HL-60 (cell line): ENCODE results near the gene LIN7A.
A peak's percentile ranks its signal among the peaks of the same experiment; 100 is the strongest.

Experiments
- DNase-seq, 2 experiments: peaks; one replicate each; pipeline ENCODE4 v3.0.0-alpha.2; 2010 to 2020; ENCODE audit warnings: low read depth in 1 of 2, low spot score in 1 of 2
- H3K27ac ChIP-seq: fragments of 250-450 bp; sonication (Bioruptor Pico); replicated peaks from 2 replicates; pipeline ENCODE4 v1.5.1; 2020; ENCODE audit warnings: mild to moderate bottlenecking, moderate library complexity
- H3K27me3 ChIP-seq: fragments of 250-450 bp; sonication (Bioruptor Pico); 2 replicates; pipeline ENCODE4 v1.5.1; 2021; ENCODE audit warnings: mild to moderate bottlenecking, moderate library complexity; ENCODE audit not compliant: insufficient read depth, poor library complexity, severe bottlenecking
- H3K4me3 ChIP-seq: replicated peaks from 2 replicates; pipeline ENCODE4 v1.5.1; 2011; ENCODE audit warnings: mild to moderate bottlenecking, control low read depth, low read length; ENCODE audit not compliant: insufficient read depth
- GABPA ChIP-seq: IDR thresholded peaks from 2 replicates; pipeline ENCODE4 v1.6.1; 2012; ENCODE audit warnings: low read depth
- POLR2AphosphoS5 ChIP-seq: IDR thresholded peaks from 2 replicates; pipeline ENCODE4 v1.6.1; 2012; ENCODE audit warnings: low read depth
- SPI1 ChIP-seq: IDR thresholded peaks from 2 replicates; pipeline ENCODE4 v1.6.1; 2012; ENCODE audit warnings: low read depth, mild to moderate bottlenecking, borderline replicate concordance
- TF ChIP-seq, protein P1 (sequence below): IDR thresholded peaks from one replicate; pipeline ENCODE4 v1.5.1; 2011; ENCODE audit warnings: low read length, control low read depth, inconsistent platforms; ENCODE audit not compliant: insufficient read depth
- TF ChIP-seq, protein P2 (sequence below): IDR thresholded peaks from 2 replicates; pipeline ENCODE4 v1.6.1; 2012; ENCODE audit warnings: low read depth; ENCODE audit not compliant: insufficient replicate concordance

The LIN7A gene

DNA sequence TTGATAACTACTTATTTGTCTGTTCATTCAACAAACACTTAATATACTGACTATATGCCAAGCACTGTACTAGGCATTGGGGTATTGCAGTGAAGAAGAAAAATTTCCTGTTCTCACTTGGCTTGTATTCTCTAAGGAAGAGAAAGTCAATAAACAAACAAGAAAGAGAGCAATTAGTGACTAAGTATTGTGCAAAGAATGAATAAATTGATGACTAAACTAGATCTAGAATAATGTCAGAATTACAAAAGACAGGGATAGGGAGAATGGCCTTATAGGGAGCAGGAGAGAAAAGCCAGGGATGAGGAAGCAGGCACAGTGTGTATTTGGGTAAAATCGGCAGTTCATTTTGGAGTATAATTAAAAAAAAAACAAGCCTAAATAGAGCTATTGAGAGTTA lies 4.2 kb upstream of the LIN7A start:
- H3K27me3 ChIP-seq = no peaks in the 10 kb centered on the region
- DNase-seq = no peak
- TF ChIP-seq GABPA = no peak
- peak overlapping the region; percentile 98 for H3K27ac ChIP-seq
- H3K4me3 ChIP-seq = no peak overlapping the region

DNA sequence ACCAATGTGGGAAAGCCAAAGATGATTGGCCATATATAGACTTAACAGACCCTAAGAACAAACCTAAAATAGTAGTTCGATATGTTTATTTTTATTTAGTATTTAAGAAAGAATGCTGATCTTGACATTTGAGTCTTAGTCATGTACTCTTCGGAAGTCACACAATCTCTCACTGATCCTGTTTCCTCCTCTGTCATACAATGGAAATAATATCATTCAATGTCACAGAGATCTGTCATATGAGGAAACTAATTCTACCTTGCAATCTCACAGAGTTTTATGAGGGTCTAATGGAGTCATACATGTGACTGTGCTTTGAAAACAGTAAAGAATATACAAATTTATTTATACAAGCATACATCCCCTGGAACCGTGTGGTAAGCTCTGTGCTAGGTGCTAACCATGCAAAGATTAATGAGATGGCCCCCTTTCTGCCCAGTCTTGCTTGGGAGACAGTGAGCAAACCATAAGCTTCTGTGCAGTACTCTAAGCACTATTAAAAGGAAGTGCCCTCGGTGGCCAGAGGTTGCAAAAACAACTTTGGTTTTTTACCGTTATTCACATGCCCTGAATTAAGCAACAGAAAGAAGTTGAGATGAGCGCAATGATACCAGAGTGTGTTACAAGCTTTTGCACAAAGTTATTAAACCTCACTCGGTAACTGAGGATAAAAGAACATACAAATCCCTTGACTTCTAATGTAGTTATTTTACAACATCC lies 1.7 kb upstream of the LIN7A start:
- Histone ChIP-seq H3K27ac (peak overlapping the region; percentile 98), H3K4me3 (no peak overlapping the region; the same call in 1 of the 2 replicates), H3K27me3 (no peaks in the 10 kb centered on the region)
- TF ChIP-seq GABPA = peak; percentile 38; the same call in 1 of the 2 replicates
- peak; percentile 90 for TF ChIP-seq POLR2AphosphoS5
- TF ChIP-seq, protein P1, sequence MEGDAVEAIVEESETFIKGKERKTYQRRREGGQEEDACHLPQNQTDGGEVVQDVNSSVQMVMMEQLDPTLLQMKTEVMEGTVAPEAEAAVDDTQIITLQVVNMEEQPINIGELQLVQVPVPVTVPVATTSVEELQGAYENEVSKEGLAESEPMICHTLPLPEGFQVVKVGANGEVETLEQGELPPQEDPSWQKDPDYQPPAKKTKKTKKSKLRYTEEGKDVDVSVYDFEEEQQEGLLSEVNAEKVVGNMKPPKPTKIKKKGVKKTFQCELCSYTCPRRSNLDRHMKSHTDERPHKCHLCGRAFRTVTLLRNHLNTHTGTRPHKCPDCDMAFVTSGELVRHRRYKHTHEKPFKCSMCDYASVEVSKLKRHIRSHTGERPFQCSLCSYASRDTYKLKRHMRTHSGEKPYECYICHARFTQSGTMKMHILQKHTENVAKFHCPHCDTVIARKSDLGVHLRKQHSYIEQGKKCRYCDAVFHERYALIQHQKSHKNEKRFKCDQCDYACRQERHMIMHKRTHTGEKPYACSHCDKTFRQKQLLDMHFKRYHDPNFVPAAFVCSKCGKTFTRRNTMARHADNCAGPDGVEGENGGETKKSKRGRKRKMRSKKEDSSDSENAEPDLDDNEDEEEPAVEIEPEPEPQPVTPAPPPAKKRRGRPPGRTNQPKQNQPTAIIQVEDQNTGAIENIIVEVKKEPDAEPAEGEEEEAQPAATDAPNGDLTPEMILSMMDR = no peak
- peak; percentile 96 for TF ChIP-seq SPI1
- TF ChIP-seq, protein P2, sequence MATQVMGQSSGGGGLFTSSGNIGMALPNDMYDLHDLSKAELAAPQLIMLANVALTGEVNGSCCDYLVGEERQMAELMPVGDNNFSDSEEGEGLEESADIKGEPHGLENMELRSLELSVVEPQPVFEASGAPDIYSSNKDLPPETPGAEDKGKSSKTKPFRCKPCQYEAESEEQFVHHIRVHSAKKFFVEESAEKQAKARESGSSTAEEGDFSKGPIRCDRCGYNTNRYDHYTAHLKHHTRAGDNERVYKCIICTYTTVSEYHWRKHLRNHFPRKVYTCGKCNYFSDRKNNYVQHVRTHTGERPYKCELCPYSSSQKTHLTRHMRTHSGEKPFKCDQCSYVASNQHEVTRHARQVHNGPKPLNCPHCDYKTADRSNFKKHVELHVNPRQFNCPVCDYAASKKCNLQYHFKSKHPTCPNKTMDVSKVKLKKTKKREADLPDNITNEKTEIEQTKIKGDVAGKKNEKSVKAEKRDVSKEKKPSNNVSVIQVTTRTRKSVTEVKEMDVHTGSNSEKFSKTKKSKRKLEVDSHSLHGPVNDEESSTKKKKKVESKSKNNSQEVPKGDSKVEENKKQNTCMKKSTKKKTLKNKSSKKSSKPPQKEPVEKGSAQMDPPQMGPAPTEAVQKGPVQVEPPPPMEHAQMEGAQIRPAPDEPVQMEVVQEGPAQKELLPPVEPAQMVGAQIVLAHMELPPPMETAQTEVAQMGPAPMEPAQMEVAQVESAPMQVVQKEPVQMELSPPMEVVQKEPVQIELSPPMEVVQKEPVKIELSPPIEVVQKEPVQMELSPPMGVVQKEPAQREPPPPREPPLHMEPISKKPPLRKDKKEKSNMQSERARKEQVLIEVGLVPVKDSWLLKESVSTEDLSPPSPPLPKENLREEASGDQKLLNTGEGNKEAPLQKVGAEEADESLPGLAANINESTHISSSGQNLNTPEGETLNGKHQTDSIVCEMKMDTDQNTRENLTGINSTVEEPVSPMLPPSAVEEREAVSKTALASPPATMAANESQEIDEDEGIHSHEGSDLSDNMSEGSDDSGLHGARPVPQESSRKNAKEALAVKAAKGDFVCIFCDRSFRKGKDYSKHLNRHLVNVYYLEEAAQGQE = peak; percentile 67
- peak; percentile 87 to 93 for DNase-seq

DNA sequence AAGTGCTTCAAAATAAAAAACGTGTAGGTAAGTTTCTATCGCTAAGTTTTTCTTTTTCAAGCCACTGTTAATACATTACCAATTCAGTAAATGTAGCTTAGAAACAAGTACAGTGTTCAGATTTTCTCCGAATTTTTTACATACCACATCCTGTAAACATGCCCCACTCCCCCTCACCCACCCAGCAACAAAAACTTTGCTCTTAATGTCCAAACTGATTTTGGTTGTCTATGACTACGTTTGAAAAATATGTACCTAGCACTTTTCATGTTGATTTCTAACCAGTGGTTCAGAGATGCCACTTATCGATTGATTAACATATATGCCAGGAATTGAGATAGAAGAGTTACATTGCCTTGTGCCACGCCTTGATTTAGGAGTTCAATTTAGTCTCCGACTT lies 663 bp upstream of the LIN7A start:
- H3K4me3 ChIP-seq = peak overlapping the region; percentile 84
- DNase-seq = no peak
- peak overlapping the region; percentile 98 for H3K27ac ChIP-seq
- H3K27me3 ChIP-seq = no peaks in the 10 kb centered on the region
- TF ChIP-seq, protein P1 = no peak
- no peak for TF ChIP-seq GABPA
- TF ChIP-seq POLR2AphosphoS5 = no peak
- TF ChIP-seq, protein P2 = no peak
- TF ChIP-seq SPI1 = no peak

DNA sequence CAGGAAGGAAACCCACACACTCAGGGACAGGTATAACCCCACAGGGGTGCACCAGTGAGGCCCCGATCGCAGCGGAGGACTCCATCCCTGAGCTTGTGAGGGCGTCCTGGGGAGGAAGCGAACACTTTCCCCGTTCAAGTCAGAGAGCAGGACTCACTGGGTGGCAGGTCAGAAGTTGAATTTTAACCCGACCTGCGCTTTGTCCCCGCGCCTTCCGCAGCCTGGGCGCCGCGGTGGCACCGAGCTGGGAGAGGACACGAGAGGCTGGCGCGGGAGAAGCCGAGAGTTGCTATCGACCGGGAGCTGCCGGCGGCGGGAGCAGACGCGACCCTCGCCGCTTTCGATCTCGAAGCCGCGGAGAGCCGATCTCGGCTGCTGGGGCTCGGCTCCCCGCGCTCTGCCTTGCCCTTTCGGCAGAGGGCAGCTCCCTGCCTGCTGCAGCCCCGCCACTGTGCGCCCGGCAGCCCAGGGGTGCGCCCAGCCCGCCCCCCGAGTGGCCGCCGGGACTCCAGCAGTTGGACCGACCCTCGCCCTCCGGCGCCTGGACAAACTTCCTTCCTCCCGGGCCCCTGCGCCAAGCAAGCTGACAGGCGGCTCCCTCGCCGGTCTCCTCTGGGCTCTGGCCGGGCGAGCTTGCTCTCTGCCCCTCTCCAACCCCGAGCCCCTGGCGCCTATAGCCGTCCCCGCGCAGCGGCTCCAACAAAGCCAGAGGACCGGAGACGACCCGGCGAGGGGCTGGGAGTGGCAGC lies 918 bp downstream of the LIN7A start:
- H3K27me3 ChIP-seq = no peaks in the 10 kb centered on the region
- no peak for TF ChIP-seq SPI1
- no peak for TF ChIP-seq POLR2AphosphoS5
- TF ChIP-seq, protein P1 = no peak
- TF ChIP-seq, protein P2 = no peak
- no peak for TF ChIP-seq GABPA
- DNase-seq = peak in 1 of 2 experiments; percentile 38
- peak overlapping the region; percentile 84 for H3K4me3 ChIP-seq
- peak overlapping the region; percentile 98 for H3K27ac ChIP-seq
